Measurements from ENCODE around the gene LDLRAD4. TPM values are rescaled to one million over a fixed set of nuclear protein-coding genes. Genes with fewer than 3 reads are reported as not detected.

LDLRAD4 gene
- total RNA-seq, 1 experiment from 2014 or later: 3.6 TPM

DNA sequence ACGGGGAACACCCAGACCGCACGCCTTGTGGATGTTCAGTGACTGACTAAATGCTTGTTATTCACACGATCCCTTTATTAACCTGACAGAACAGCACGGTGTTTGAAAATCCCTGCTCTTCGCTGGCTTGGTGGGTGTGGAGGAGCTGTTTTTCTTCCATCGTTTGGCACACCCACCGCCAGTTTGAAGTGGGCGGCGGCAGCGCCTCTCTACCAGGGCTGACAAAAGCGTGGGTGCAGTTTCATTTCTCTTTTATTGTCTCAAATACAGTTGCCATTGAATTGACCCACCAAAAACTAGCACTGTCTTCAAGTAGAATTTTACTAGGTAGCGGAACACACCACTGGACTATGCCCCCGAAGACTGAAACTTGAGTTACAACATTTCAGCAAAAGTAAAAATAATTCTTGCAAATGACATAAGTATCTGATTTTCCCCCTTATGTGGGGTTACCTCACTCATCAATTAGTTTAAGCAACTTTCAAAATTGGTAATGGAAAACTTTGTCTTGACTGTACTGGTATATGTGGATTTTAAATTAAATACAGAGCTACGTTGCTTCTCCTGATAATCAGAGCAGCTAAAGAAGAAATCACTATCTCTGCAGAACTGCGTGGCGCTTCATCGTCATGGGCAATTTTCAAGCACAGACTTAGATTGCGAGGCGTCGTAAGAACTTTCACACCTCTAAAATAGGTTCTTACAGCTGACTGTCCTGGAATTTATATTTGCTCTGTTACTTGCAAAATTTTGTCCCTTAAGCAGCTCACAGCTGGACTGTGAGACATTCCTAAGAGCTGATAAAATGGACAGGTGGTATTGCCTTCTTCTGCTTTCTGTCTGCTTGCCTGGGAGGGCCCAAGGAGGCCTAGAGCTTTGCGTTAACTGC lies 60.9 kb downstream of the LDLRAD4 start:
- TF ChIP-seq, protein P1, sequence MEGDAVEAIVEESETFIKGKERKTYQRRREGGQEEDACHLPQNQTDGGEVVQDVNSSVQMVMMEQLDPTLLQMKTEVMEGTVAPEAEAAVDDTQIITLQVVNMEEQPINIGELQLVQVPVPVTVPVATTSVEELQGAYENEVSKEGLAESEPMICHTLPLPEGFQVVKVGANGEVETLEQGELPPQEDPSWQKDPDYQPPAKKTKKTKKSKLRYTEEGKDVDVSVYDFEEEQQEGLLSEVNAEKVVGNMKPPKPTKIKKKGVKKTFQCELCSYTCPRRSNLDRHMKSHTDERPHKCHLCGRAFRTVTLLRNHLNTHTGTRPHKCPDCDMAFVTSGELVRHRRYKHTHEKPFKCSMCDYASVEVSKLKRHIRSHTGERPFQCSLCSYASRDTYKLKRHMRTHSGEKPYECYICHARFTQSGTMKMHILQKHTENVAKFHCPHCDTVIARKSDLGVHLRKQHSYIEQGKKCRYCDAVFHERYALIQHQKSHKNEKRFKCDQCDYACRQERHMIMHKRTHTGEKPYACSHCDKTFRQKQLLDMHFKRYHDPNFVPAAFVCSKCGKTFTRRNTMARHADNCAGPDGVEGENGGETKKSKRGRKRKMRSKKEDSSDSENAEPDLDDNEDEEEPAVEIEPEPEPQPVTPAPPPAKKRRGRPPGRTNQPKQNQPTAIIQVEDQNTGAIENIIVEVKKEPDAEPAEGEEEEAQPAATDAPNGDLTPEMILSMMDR (conservative IDR thresholded peaks at IDR 0.05; ENCODE audit: low read depth, low read length): no peak
- TF ChIP-seq EZH2 (IDR thresholded peaks at IDR 0.05; ENCODE audit: borderline replicate concordance, low read depth, low read length, poor library complexity, severe bottlenecking): no peak
- no peak for DNase-seq (ENCODE audit: low spot score)
- H3K9me3 ChIP-seq (ENCODE audit: low read depth, low read length, poor library complexity, severe bottlenecking): no peaks in the 10 kb centered on the region
- no peaks in the 10 kb centered on the region for H3K4me1 ChIP-seq (ENCODE audit: insufficient read depth, low read length, poor library complexity, severe bottlenecking)
- H3K27ac ChIP-seq (ENCODE audit: low read depth, low read length, poor library complexity, severe bottlenecking): no peak overlapping the region
- H3K27me3 ChIP-seq (replicated peaks; ENCODE audit: insufficient read depth, low read depth, low read length, poor library complexity): no peaks in the 10 kb centered on the region
- CTCF ChIA-PET: no interaction called here
- no TSS peak for BruUV-seq (replicated peaks)
- intact Hi-C loops (cut with micrococcal nuclease; ENCODE audit: unreplicated experiment): no loop called here
- POLR2A ChIA-PET (ENCODE audit: low non-redundant PET): no interaction called here
- no peak overlapping the region for H3K4me3 ChIP-seq (ENCODE audit: low read depth, low read length, poor library complexity, severe bottlenecking)
- no peaks in the 10 kb centered on the region for H3K36me3 ChIP-seq (ENCODE audit: insufficient read depth, low read length, poor library complexity, severe bottlenecking)

DNA sequence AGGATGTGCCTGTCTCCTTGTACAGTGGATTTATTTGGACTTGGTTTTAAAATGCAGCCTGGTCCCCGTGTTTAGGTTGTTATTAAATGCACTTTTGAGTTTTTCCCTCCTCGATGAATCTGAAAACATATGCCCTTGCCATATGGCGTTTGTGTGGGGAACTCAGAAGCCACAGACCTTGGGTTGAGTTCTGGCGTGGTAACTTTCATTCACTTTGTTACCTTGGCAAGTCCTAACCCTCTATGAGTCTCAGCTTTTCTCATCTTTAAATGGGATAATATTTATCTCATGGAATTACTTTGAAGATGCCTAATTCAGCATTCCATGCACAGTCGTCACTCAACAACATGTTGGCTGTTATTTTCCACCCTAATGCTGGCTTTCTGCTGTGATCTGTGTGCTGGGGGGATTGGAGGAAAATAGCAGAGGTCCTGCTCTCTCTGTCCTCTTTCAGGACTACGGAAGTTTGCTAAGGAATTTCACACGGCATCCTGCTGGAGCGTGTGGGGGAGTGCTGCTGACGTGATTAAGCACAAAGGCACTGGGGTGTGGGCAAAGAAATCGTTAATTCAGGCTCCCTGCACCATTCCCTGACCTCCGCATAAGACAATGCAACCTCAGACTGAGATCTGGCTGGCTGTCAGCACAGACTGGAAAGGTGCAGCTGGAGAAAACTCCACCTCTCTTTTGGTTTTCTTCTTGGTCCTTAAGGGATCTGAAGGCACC lies 61.7 kb downstream of the LDLRAD4 start:
- TF ChIP-seq, protein P1 (conservative IDR thresholded peaks at IDR 0.05; ENCODE audit: low read depth, low read length): no peak
- TF ChIP-seq EZH2 (IDR thresholded peaks at IDR 0.05; ENCODE audit: borderline replicate concordance, low read depth, low read length, poor library complexity, severe bottlenecking): no peak
- no peak overlapping the region for H3K4me3 ChIP-seq (ENCODE audit: low read depth, low read length, poor library complexity, severe bottlenecking)
- no peaks in the 10 kb centered on the region for H3K4me1 ChIP-seq (ENCODE audit: insufficient read depth, low read length, poor library complexity, severe bottlenecking)
- intact Hi-C loops (cut with micrococcal nuclease; ENCODE audit: unreplicated experiment): no loop called here
- no peaks in the 10 kb centered on the region for H3K36me3 ChIP-seq (ENCODE audit: insufficient read depth, low read length, poor library complexity, severe bottlenecking)
- BruUV-seq (replicated peaks): no TSS peak
- no peaks in the 10 kb centered on the region for H3K9me3 ChIP-seq (ENCODE audit: low read depth, low read length, poor library complexity, severe bottlenecking)
- H3K27me3 ChIP-seq (replicated peaks; ENCODE audit: insufficient read depth, low read depth, low read length, poor library complexity): no peaks in the 10 kb centered on the region
- POLR2A ChIA-PET (ENCODE audit: low non-redundant PET): no interaction called here
- H3K27ac ChIP-seq (ENCODE audit: low read depth, low read length, poor library complexity, severe bottlenecking): no peak overlapping the region
- DNase-seq (ENCODE audit: low spot score): no peak
- CTCF ChIA-PET: no interaction called here

DNA sequence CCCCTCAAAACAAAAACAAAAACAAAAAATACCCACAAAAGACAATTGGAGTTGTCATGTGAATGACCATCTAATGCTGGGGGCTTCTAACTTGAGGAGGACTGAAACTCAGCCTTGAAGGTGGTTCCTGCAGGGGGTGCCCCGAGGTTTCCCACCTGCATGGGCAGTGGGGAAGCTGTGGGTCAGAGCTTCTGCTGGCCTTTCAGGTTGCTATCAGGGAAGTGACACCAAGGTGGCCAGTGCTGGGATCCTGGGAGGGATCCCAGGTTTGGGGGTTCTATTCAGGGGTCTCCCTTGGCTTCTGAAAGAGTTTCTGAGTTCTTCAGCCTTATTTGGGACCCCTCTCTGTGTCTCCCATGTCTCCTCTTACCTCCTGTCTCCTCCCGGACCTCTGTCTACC lies 62.8 kb downstream of the LDLRAD4 start:
- CTCF ChIA-PET: no interaction called here
- TF ChIP-seq EZH2 (IDR thresholded peaks at IDR 0.05; ENCODE audit: borderline replicate concordance, low read depth, low read length, poor library complexity, severe bottlenecking): no peak
- TF ChIP-seq, protein P1 (conservative IDR thresholded peaks at IDR 0.05; ENCODE audit: low read depth, low read length): no peak
- Histone ChIP-seq H3K36me3 (ENCODE audit: insufficient read depth, low read length, poor library complexity, severe bottlenecking) (no peaks in the 10 kb centered on the region), H3K27ac (ENCODE audit: low read depth, low read length, poor library complexity, severe bottlenecking) (no peak overlapping the region), H3K27me3 (replicated peaks; ENCODE audit: insufficient read depth, low read depth, low read length, poor library complexity) (no peaks in the 10 kb centered on the region), H3K9me3 (ENCODE audit: low read depth, low read length, poor library complexity, severe bottlenecking) (no peaks in the 10 kb centered on the region), H3K4me1 (ENCODE audit: insufficient read depth, low read length, poor library complexity, severe bottlenecking) (no peaks in the 10 kb centered on the region), H3K4me3 (ENCODE audit: low read depth, low read length, poor library complexity, severe bottlenecking) (no peak overlapping the region)
- POLR2A ChIA-PET (ENCODE audit: low non-redundant PET): no interaction called here
- BruUV-seq (replicated peaks): no TSS peak
- intact Hi-C loops (cut with micrococcal nuclease; ENCODE audit: unreplicated experiment): no loop called here
- no peak for DNase-seq (ENCODE audit: low spot score)

Measured in A673 (cell line).